Brain microvascular endothelial cell (primary cell): Measurements from ENCODE around the gene NDUFAF2.

Source experiments
- DNase-seq: peaks from one replicate; pipeline ENCODE4 v3.0.0-alpha.2; 2020
- H3K27ac ChIP-seq: fragments of 250-450 bp; sonication (Bioruptor Pico); 2 replicates; pipeline ENCODE4 v1.5.1; 2020; ENCODE audit warnings: mild to moderate bottlenecking, moderate library complexity
- H3K27me3 ChIP-seq: fragments of 250-450 bp; sonication (Bioruptor Pico); replicated peaks from 2 replicates; pipeline ENCODE4 v1.5.1; 2020; ENCODE audit warnings: mild to moderate bottlenecking
- H3K36me3 ChIP-seq: fragments of 250-450 bp; sonication (Bioruptor Pico); replicated peaks from 2 replicates; pipeline ENCODE4 v1.5.1; 2020; ENCODE audit warnings: mild to moderate bottlenecking
- H3K4me3 ChIP-seq: 2 replicates; pipeline ENCODE4 v1.5.1; 2011; ENCODE audit warnings: low read depth, mild to moderate bottlenecking, control low read depth, low read length, moderate library complexity
- CTCF ChIP-seq: IDR thresholded peaks from 2 replicates; pipeline ENCODE4 v1.5.1; 2011; ENCODE audit warnings: low read depth, mild to moderate bottlenecking, moderate library complexity, low read length, control low read depth, inconsistent platforms; ENCODE audit errors: missing control alignments
- in situ Hi-C: cut with HindIII; loops from 2 replicates; pipeline ENCODE4 v1.10.0; 2017; ENCODE audit warnings: low sequenced_read_pairs, low pct_ligation_motif_present

The NDUFAF2 gene

GRCh38 chr5:61171479-61171878 is 226.5 kb downstream of the NDUFAF2 start:
- in situ Hi-C loops = no loop called here
- H3K36me3 ChIP-seq = no peaks in the 10 kb centered on the region
- DNase-seq = no peak
- no peak overlapping the region for H3K4me3 ChIP-seq
- H3K27ac ChIP-seq = no peak overlapping the region
- no peaks in the 10 kb centered on the region for H3K27me3 ChIP-seq
- no peak for TF ChIP-seq CTCF

GRCh38 chr5:61176631-61177030 is 231.6 kb downstream of the NDUFAF2 start:
- no peak for TF ChIP-seq CTCF
- H3K4me3 ChIP-seq = no peak overlapping the region
- no peaks in the 10 kb centered on the region for H3K27me3 ChIP-seq
- in situ Hi-C loops = no loop called here
- no peak for DNase-seq
- no peak overlapping the region for H3K27ac ChIP-seq
- no peaks in the 10 kb centered on the region for H3K36me3 ChIP-seq

GRCh38 chr5:61177070-61177469 is 232.1 kb downstream of the NDUFAF2 start:
- H3K4me3 ChIP-seq = no peak overlapping the region
- no peak overlapping the region for H3K27ac ChIP-seq
- no peaks in the 10 kb centered on the region for H3K36me3 ChIP-seq
- in situ Hi-C loops = no loop called here
- no peak for TF ChIP-seq CTCF
- no peaks in the 10 kb centered on the region for H3K27me3 ChIP-seq
- no peak for DNase-seq

GRCh38 chr5:61177716-61178115 is 232.7 kb downstream of the NDUFAF2 start:
- no peak for TF ChIP-seq CTCF
- no peak overlapping the region for H3K4me3 ChIP-seq
- H3K27me3 ChIP-seq = no peaks in the 10 kb centered on the region
- no peaks in the 10 kb centered on the region for H3K36me3 ChIP-seq
- DNase-seq = no peak
- H3K27ac ChIP-seq = no peak overlapping the region
- in situ Hi-C loops = no loop called here

GRCh38 chr5:61178702-61179101 is 233.7 kb downstream of the NDUFAF2 start:
- Histone ChIP-seq H3K4me3 (no peak overlapping the region), H3K27me3 (no peaks in the 10 kb centered on the region), H3K27ac (no peak overlapping the region), H3K36me3 (no peaks in the 10 kb centered on the region)
- in situ Hi-C loops = no loop called here
- TF ChIP-seq CTCF = no peak
- DNase-seq = no peak

- DNase-seq = no peak
- peak overlapping the region; percentile 30 for H3K4me3 ChIP-seq
- TF ChIP-seq CTCF = no peak
- H3K36me3 ChIP-seq = no peaks in the 10 kb centered on the region
- peak overlapping the region; percentile 49 for H3K27ac ChIP-seq
- no peaks in the 10 kb centered on the region for H3K27me3 ChIP-seq
- in situ Hi-C loops = no loop called here
Observed at GRCh38 chr5:61180886-61181285, 235.9 kb downstream of the NDUFAF2 start.
